Smooth muscle cell (in vitro differentiated cells): ENCODE measurements around the gene B3GALNT1. TPM values are rescaled to one million over a fixed set of nuclear protein-coding genes. Genes with fewer than 3 reads are reported as not detected.

Experiments
- DNase-seq: peaks from one replicate; lab custom pipeline; 2025; ENCODE audit not compliant: unreplicated experiment; lab: John Stamatoyannopoulos, UW
- H2AFZ ChIP-seq: fragments of 200-600 bp; sonication (generic); 2 replicates; pipeline ENCODE4 v1.6.0; 2016; ENCODE audit warnings: antibody characterized with exemption, low read depth, mild to moderate bottlenecking
- H3F3A ChIP-seq: fragments of 200-600 bp; sonication (generic); 2 replicates; pipeline ENCODE4 v1.6.0; 2017; ENCODE audit warnings: antibody characterized with exemption, low read depth
- H3K27ac ChIP-seq: fragments of 200-600 bp; sonication (generic); 2 replicates; pipeline ENCODE4 v1.5.1; 2016; ENCODE audit warnings: low read depth, mild to moderate bottlenecking
- H3K27me3 ChIP-seq: fragments of 200-600 bp; sonication (generic); 2 replicates; pipeline ENCODE4 v1.6.1; 2016; ENCODE audit warnings: low read depth, mild to moderate bottlenecking
- H3K36me3 ChIP-seq: fragments of 200-600 bp; sonication (generic); 2 replicates; pipeline ENCODE4 v1.5.1; 2016; ENCODE audit warnings: low read depth
- H3K4me1 ChIP-seq: fragments of 200-600 bp; sonication (generic); 2 replicates; pipeline ENCODE4 v1.5.1; 2016; ENCODE audit warnings: low read depth
- H3K4me2 ChIP-seq: fragments of 200-600 bp; sonication (generic); 2 replicates; pipeline ENCODE4 v1.6.0; 2016; ENCODE audit warnings: mild to moderate bottlenecking
- H3K4me3 ChIP-seq: fragments of 200-600 bp; sonication (generic); 2 replicates; pipeline ENCODE4 v1.5.1; 2016; ENCODE audit warnings: mild to moderate bottlenecking
- H3K79me2 ChIP-seq: fragments of 200-600 bp; sonication (generic); 2 replicates; pipeline ENCODE4 v1.6.0; 2016; ENCODE audit warnings: low read depth, mild to moderate bottlenecking
- H3K9ac ChIP-seq: fragments of 200-600 bp; sonication (generic); 2 replicates; pipeline ENCODE4 v1.6.0; 2016; ENCODE audit warnings: low read depth
- H3K9me3 ChIP-seq: fragments of 200-600 bp; sonication (generic); replicated peaks from 2 replicates; pipeline ENCODE4 v1.5.1; 2016; ENCODE audit warnings: low read depth
- H4K20me1 ChIP-seq: fragments of 200-600 bp; sonication (generic); 2 replicates; pipeline ENCODE4 v1.6.0; 2016; ENCODE audit warnings: low read depth
- CTCF ChIP-seq: fragments of 200-600 bp; sonication (generic); IDR thresholded peaks from 2 replicates; pipeline ENCODE4 v1.5.1; 2017; ENCODE audit warnings: borderline replicate concordance, mild to moderate bottlenecking, antibody characterized with exemption; ENCODE audit not compliant: insufficient read depth, poor library complexity, severe bottlenecking
- WGBS: methylation state at CpG from one replicate; pipeline ENCODE4 v1.1.7; 2016; ENCODE audit warnings: low lambda C conversion rate; 5-methylcytosine and 5-hydroxymethylcytosine counted together
- polyA plus RNA-seq: library from polyadenylated mRNA; unstranded; fragments of >200 nt; fragmentation: Nextera tagmentation; extraction: Ambion mirVana; gene quantifications from 2 replicates; pipeline ENCODE4 v1.2.1, GENCODE V29; 2016
- total RNA-seq: library from RNA; depleted of rRNA; stranded (reverse); fragments of >200 nt; gene quantifications from 2 replicates; pipeline ENCODE4 v1.2.3, GENCODE V29; 2014

Gene B3GALNT1
- total and polyA plus RNA-seq, 2 experiments from 2014 or later, result 4.1 to 10.2 TPM

- peak overlapping the region; percentile 53 for H3K4me2 ChIP-seq
- H3K4me3 ChIP-seq, result no peak overlapping the region
- H3K27me3 ChIP-seq, result no peaks in the 10 kb centered on the region
- no peaks in the 10 kb centered on the region for H4K20me1 ChIP-seq
- peak overlapping the region; percentile 12 for H3K27ac ChIP-seq
- peaks cover 8% of the 10 kb centered on the region for H3K4me1 ChIP-seq
- no peak overlapping the region for H3K9ac ChIP-seq
- H3K36me3 ChIP-seq, result no peaks in the 10 kb centered on the region
- H3K79me2 ChIP-seq, result no peaks in the 10 kb centered on the region
- no peak for DNase-seq
- no peaks in the 10 kb centered on the region for H3K9me3 ChIP-seq
- no peaks in the 10 kb centered on the region for H3F3A ChIP-seq
- WGBS, result 24% methylated on average over 1 of the region's 1 CpG
- TF ChIP-seq CTCF, result no peak
- no peak overlapping the region for H2AFZ ChIP-seq
Measured at GRCh38 chr3:161149529-161149928, 44.4 kb upstream of the B3GALNT1 start.

- WGBS, result 80% methylated on average over 4 of the region's 4 CpGs
- Histone ChIP-seq H3K9ac (no peak overlapping the region), H3K79me2 (no peaks in the 10 kb centered on the region), H3K27me3 (no peaks in the 10 kb centered on the region), H3K27ac (peak overlapping the region; percentile 12), H3K4me2 (peak overlapping the region; percentile 53), H3F3A (no peaks in the 10 kb centered on the region), H3K9me3 (no peaks in the 10 kb centered on the region), H2AFZ (no peak overlapping the region), H3K36me3 (no peaks in the 10 kb centered on the region), H4K20me1 (no peaks in the 10 kb centered on the region), H3K4me1 (peaks cover 8% of the 10 kb centered on the region), H3K4me3 (no peak overlapping the region)
- DNase-seq, result no peak
- no peak for TF ChIP-seq CTCF
Measured at GRCh38 chr3:161148832-161149475, 43.8 kb upstream of the B3GALNT1 start.

GRCh38 chr3:161142486-161142885 lies 37.3 kb upstream of the B3GALNT1 start:
- no peaks in the 10 kb centered on the region for H3K4me1 ChIP-seq
- H3K27ac ChIP-seq, result no peak overlapping the region
- no peak overlapping the region for H2AFZ ChIP-seq
- H3K79me2 ChIP-seq, result no peaks in the 10 kb centered on the region
- 72% methylated on average over 1 of the region's 1 CpG for WGBS
- H4K20me1 ChIP-seq, result no peaks in the 10 kb centered on the region
- no peaks in the 10 kb centered on the region for H3K9me3 ChIP-seq
- TF ChIP-seq CTCF, result no peak
- H3F3A ChIP-seq, result no peaks in the 10 kb centered on the region
- H3K4me2 ChIP-seq, result no peak overlapping the region
- no peaks in the 10 kb centered on the region for H3K27me3 ChIP-seq
- H3K4me3 ChIP-seq, result no peak overlapping the region
- no peaks in the 10 kb centered on the region for H3K36me3 ChIP-seq
- no peak for DNase-seq
- H3K9ac ChIP-seq, result no peak overlapping the region

GRCh38 chr3:161139686-161140085 lies 34.5 kb upstream of the B3GALNT1 start:
- 60% methylated on average over 3 of the region's 3 CpGs for whole genome bisulfite sequencing

More at GRCh38 chr3:161139686-161140085, 34.5 kb upstream of the B3GALNT1 start:
- no peaks in the 10 kb centered on the region for H3F3A ChIP-seq
- H3K4me1 ChIP-seq, result no peaks in the 10 kb centered on the region
- no peak for TF ChIP-seq CTCF
- no peaks in the 10 kb centered on the region for H4K20me1 ChIP-seq
- no peaks in the 10 kb centered on the region for H3K27me3 ChIP-seq
- H3K4me3 ChIP-seq, result no peak overlapping the region
- no peak overlapping the region for H3K9ac ChIP-seq
- no peak overlapping the region for H3K27ac ChIP-seq
- DNase-seq, result no peak
- H3K36me3 ChIP-seq, result no peaks in the 10 kb centered on the region
- H2AFZ ChIP-seq, result no peak overlapping the region
- no peaks in the 10 kb centered on the region for H3K79me2 ChIP-seq
- no peaks in the 10 kb centered on the region for H3K9me3 ChIP-seq
- H3K4me2 ChIP-seq, result no peak overlapping the region
